ENCODE results near the gene MTUS2. TPM values are rescaled to one million over a fixed set of nuclear protein-coding genes. Genes with fewer than 3 reads are reported as not detected.

MTUS2 gene
- total RNA-seq, 4 donors from 2014 or later: 0.20 to 1.6 (median 0.25) TPM; not detected in 1

- Histone ChIP-seq H3K27ac (no peak overlapping the region), H3K27me3 (peaks cover 24 to 51% (median 30%) of the 10 kb centered on the region in 3 donors), H3K36me3 (no peaks in the 10 kb centered on the region), H3K4me3 (peak overlapping the region in 1 of 4 donors; percentile 20), H3K9me3 (no peaks in the 10 kb centered on the region), H3K4me1 (peaks cover 0 to 1% of the 10 kb centered on the region in 2 donors)
- TF ChIP-seq CTCF (IDR thresholded peaks at IDR 0.05 in 4 of 5, conservative IDR thresholded peaks at IDR 0.05 in 1 of 5): no peak
- TF ChIP-seq POLR2A (IDR thresholded peaks at IDR 0.05): no peak
- peak in 1 of 2 donors; percentile 39 for ATAC-seq
- intact Hi-C loops (cut with DNase I; ENCODE audit: low total_unique reads): no loop called here
- in situ Hi-C loops (cut with MboI; ENCODE audit: low sequenced_read_pairs in 4 of 4): no loop called here
- DNase-seq: no peak
These were observed 682.4 kb downstream of the MTUS2 start for GRCh38 chr13:29502391-29503008.

DNA sequence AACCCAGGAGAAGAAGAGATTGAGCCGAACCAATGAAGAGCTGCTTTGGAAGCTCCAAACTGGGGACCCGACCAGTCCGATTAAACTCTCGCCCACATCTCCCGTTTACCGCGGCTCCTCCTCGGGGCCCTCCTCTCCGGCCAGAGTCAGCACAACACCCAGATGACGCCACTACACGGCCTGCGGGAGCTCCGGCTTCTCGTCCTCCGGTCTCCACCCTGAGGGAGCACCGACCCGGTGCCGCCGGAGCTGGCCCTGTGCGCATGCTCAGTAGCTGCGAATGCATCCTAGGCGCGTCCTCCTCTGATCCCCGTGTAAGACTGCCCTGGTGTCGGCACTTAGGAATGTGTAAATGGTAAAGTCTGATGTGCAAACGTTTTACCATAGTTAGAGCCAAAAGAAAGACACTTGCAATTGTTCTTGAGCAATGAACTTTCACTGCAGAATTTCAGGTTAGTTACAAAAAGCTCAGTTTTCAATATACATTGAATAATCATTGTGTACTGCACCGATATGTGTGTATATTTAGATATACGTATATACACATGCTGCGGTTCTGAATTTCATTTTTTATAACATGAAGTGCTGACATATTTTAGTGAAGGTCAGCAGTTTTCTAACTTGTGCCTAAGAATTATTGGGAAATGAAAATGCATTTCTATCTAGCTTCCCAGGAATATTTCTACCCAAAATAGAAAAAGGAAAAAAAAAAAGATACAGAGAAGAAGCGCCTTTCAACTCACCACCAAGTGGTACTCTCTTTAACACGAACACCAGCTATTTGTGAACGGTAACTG is 683.1 kb downstream of the MTUS2 start:
- Histone ChIP-seq H3K36me3 (no peaks in the 10 kb centered on the region), H3K4me1 (peaks cover 0 to under 1% of the 10 kb centered on the region in 2 donors), H3K4me3 (peak overlapping the region in 2 of 4 donors; percentile 6 to 20), H3K9me3 (no peaks in the 10 kb centered on the region), H3K27me3 (peaks cover 24 to 51% (median 30%) of the 10 kb centered on the region in 3 donors), H3K27ac (no peak overlapping the region)
- in situ Hi-C loops (cut with MboI; ENCODE audit: low sequenced_read_pairs in 4 of 4): no loop called here
- no peak for ATAC-seq
- intact Hi-C loops (cut with DNase I; ENCODE audit: low total_unique reads): no loop called here
- no peak for DNase-seq
- TF ChIP-seq POLR2A (IDR thresholded peaks at IDR 0.05) (no peak), CTCF (IDR thresholded peaks at IDR 0.05 in 4 of 5, conservative IDR thresholded peaks at IDR 0.05 in 1 of 5) (no peak)

GRCh38 chr13:29504691-29505090 is 684.6 kb downstream of the MTUS2 start:
- ATAC-seq: no peak

GRCh38 chr13:29505511-29505910 is 685.4 kb downstream of the MTUS2 start:
- H3K36me3 ChIP-seq: no peaks in the 10 kb centered on the region
- intact Hi-C loops (cut with DNase I; ENCODE audit: low total_unique reads): loop anchor here (5.0 kb wide), 1 partner anchor 202 kb away; no protein-coding TSS in a partner anchor
- no peak overlapping the region for H3K4me3 ChIP-seq
- DNase-seq (no peak), ATAC-seq (no peak)
- no peak for TF ChIP-seq CTCF (IDR thresholded peaks at IDR 0.05 in 4 of 5, conservative IDR thresholded peaks at IDR 0.05 in 1 of 5)
- TF ChIP-seq POLR2A (IDR thresholded peaks at IDR 0.05): no peak
- in situ Hi-C loops (cut with MboI; ENCODE audit: low sequenced_read_pairs in 4 of 4): loop anchor here in 2 of 4 donors (5.0 kb wide), 1 partner anchor 612 kb away; no protein-coding TSS in a partner anchor
- H3K27me3 ChIP-seq: peaks cover 22 to 51% (median 30%) of the 10 kb centered on the region in 3 donors
- H3K9me3 ChIP-seq: no peaks in the 10 kb centered on the region
- H3K4me1 ChIP-seq: peaks cover 0 to 3% of the 10 kb centered on the region in 2 donors
- no peak overlapping the region for H3K27ac ChIP-seq

More at GRCh38 chr13:29504691-29505090, 684.6 kb downstream of the MTUS2 start:
- no peak for DNase-seq
- H3K4me3 ChIP-seq: no peak overlapping the region
- TF ChIP-seq POLR2A (IDR thresholded peaks at IDR 0.05): no peak
- TF ChIP-seq CTCF (IDR thresholded peaks at IDR 0.05 in 4 of 5, conservative IDR thresholded peaks at IDR 0.05 in 1 of 5): no peak
- no peaks in the 10 kb centered on the region for H3K36me3 ChIP-seq
- no peak overlapping the region for H3K27ac ChIP-seq
- no peaks in the 10 kb centered on the region for H3K9me3 ChIP-seq
- intact Hi-C loops (cut with DNase I; ENCODE audit: low total_unique reads): loop anchor here (5.0 kb wide), 1 partner anchor 203 kb away; no protein-coding TSS in a partner anchor
- peaks cover 0 to 3% of the 10 kb centered on the region in 2 donors for H3K4me1 ChIP-seq
- in situ Hi-C loops (cut with MboI; ENCODE audit: low sequenced_read_pairs in 4 of 4): loop anchor here in 2 of 4 donors (5.0 kb wide), 1 partner anchor 613 kb away; no protein-coding TSS in a partner anchor
- peaks cover 22 to 51% (median 30%) of the 10 kb centered on the region in 3 donors for H3K27me3 ChIP-seq

Measured in gastrocnemius medialis (tissue), 4 donors.